ENCODE measurements around the gene PSMA4.

GRCh38 chr15:78538358-78538757 lies 1.9 kb upstream of the PSMA4 start:
- TF ChIP-seq CTCF (IDR thresholded peaks at IDR 0.05): no peak
- no peak for TF ChIP-seq EZH2 (IDR thresholded peaks at IDR 0.05; ENCODE audit: borderline replicate concordance, insufficient read depth, low read depth, low read length, poor library complexity, severe bottlenecking)

Measured in B cell (primary cell).